MCF 10A (cell line): ENCODE measurements around the gene CFAP65. TPM values are rescaled to one million over a fixed set of nuclear protein-coding genes. Genes with fewer than 3 reads are reported as not detected.
A peak's percentile ranks its signal among the peaks of the same experiment; 100 is the strongest.

Experiments
- BruUV-seq: library from RNA; stranded (reverse); fragments of 400-500 nt; replicated peaks from 2 replicates; lab custom pipeline; 2021; lab: Mats Ljungman, UMichigan
- CTCF ChIA-PET: fragments of 300-600 bp; sonication (Branson Sonifier 250); formaldehyde crosslinking; extraction: SDS; loops from one replicate; lab custom pipeline; 2021; ENCODE audit warnings: antibody characterized with exemption, inconsistent platforms; lab: Yijun Ruan, JAX
- POLR2A ChIA-PET: fragments of 300-600, 350-650 bp; sonication (Branson Sonifier 250); formaldehyde crosslinking; extraction: SDS; loops from one replicate; lab custom pipeline; 2020; ENCODE audit warnings: antibody characterized with exemption, inconsistent platforms; lab: Yijun Ruan, JAX
- DNase-seq: peaks from one replicate; pipeline ENCODE4 v3.0.0-alpha.2; 2018; ENCODE audit not compliant: unreplicated experiment
- H3K27ac Mint-ChIP-seq: one replicate; pipeline ENCODE4 v1.8.0; 2022; ENCODE audit warnings: mild to moderate bottlenecking, low read depth, mixed read lengths; ENCODE audit not compliant: unreplicated experiment
- H3K27me3 Mint-ChIP-seq: one replicate; pipeline ENCODE4 v1.8.0; 2022; ENCODE audit warnings: mixed read lengths; ENCODE audit not compliant: insufficient read depth, unreplicated experiment
- H3K36me3 Mint-ChIP-seq: one replicate; pipeline ENCODE4 v1.8.0; 2022; ENCODE audit warnings: mild to moderate bottlenecking, moderate library complexity, mixed read lengths; ENCODE audit not compliant: insufficient read depth, unreplicated experiment
- H3K4me1 Mint-ChIP-seq: one replicate; pipeline ENCODE4 v1.8.0; 2022; ENCODE audit warnings: mixed read lengths; ENCODE audit not compliant: insufficient read depth, unreplicated experiment
- H3K4me3 Mint-ChIP-seq: one replicate; pipeline ENCODE4 v1.8.0; 2022; ENCODE audit warnings: mild to moderate bottlenecking, moderate library complexity, mixed read lengths; ENCODE audit not compliant: unreplicated experiment
- H3K9me3 Mint-ChIP-seq: one replicate; pipeline ENCODE4 v1.8.0; 2022; ENCODE audit warnings: mixed read lengths; ENCODE audit not compliant: unreplicated experiment
- intact Hi-C: fragments of 100-400 bp; cut with micrococcal nuclease; formaldehyde crosslinking; loops from 2 replicates; pipeline ENCODE4 v1.14.1; 2022
- total RNA-seq: library from RNA; stranded (reverse); gene quantifications from 2 replicates; pipeline ENCODE4 v1.2.3, GENCODE V29; 2022
- TF ChIP-seq, protein P1 (sequence below): fragments of 200-600 bp; IDR thresholded peaks from one replicate; pipeline ENCODE4 v1.8.0; 2022; ENCODE audit warnings: antibody characterized with exemption, mild to moderate bottlenecking; ENCODE audit not compliant: unreplicated experiment

Gene CFAP65
- total RNA-seq, 1 experiment from 2014 or later, result not detected

DNA sequence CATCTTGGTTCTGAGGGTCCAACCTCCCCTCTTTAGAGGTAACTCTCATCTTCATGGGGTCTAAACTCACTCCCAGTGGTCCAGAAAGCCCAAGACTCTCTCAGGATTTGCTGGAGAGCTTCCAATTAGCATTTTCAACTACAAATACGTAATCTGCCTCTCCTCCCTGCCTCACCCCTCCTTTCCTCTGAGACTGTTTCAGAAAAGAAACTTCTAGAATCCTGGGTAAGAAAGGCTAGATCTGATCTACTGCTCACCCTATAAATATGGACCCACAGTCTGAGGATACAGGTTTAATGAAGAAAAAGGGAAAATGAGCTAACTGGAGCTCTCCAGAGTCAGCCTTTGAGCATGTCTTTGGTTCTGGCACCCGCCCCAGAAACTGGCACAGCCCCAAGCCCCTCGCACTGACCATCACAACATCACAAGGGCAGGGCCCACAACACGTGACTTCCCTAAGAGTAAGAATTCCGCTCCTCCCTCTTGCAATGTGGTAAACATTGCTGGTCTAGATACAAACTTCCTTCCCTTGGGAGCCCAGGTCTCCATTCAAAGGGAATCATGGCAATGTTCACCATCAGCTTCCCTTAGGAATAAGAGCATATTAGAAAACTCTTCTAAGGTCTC, 41.1 kb upstream of the CFAP65 start:
- BruUV-seq, result no TSS peak
- POLR2A ChIA-PET, result no interaction called here
- CTCF ChIA-PET, result interaction anchor here (0.6 to 1.6 kb wide), 8 partner anchors 10 to 308 kb away, joined by 3 to 4 read pairs (median 3); no protein-coding TSS in a partner anchor
- no peak overlapping the region for H3K4me3 Mint-ChIP-seq
- H3K27ac Mint-ChIP-seq, result no peak overlapping the region
- peaks cover 5% of the 10 kb centered on the region for H3K36me3 Mint-ChIP-seq
- intact Hi-C loops, result no loop called here
- TF ChIP-seq, protein P1, sequence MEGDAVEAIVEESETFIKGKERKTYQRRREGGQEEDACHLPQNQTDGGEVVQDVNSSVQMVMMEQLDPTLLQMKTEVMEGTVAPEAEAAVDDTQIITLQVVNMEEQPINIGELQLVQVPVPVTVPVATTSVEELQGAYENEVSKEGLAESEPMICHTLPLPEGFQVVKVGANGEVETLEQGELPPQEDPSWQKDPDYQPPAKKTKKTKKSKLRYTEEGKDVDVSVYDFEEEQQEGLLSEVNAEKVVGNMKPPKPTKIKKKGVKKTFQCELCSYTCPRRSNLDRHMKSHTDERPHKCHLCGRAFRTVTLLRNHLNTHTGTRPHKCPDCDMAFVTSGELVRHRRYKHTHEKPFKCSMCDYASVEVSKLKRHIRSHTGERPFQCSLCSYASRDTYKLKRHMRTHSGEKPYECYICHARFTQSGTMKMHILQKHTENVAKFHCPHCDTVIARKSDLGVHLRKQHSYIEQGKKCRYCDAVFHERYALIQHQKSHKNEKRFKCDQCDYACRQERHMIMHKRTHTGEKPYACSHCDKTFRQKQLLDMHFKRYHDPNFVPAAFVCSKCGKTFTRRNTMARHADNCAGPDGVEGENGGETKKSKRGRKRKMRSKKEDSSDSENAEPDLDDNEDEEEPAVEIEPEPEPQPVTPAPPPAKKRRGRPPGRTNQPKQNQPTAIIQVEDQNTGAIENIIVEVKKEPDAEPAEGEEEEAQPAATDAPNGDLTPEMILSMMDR, result no peak
- no peak for DNase-seq
- no peaks in the 10 kb centered on the region for H3K9me3 Mint-ChIP-seq
- H3K4me1 Mint-ChIP-seq, result no peaks in the 10 kb centered on the region
- no peaks in the 10 kb centered on the region for H3K27me3 Mint-ChIP-seq

- no TSS peak for BruUV-seq
- H3K4me3 Mint-ChIP-seq, result no peak overlapping the region
- POLR2A ChIA-PET, result no interaction called here
- H3K9me3 Mint-ChIP-seq, result no peaks in the 10 kb centered on the region
- CTCF ChIA-PET, result interaction anchor here (0.6 to 1.9 kb wide), 7 partner anchors 10 to 307 kb away, joined by 3 to 7 read pairs (median 3); no protein-coding TSS in a partner anchor
- no peak for DNase-seq
- no peak overlapping the region for H3K27ac Mint-ChIP-seq
- no peaks in the 10 kb centered on the region for H3K4me1 Mint-ChIP-seq
- TF ChIP-seq, protein P1, result no peak
- H3K36me3 Mint-ChIP-seq, result no peaks in the 10 kb centered on the region
- H3K27me3 Mint-ChIP-seq, result no peaks in the 10 kb centered on the region
- intact Hi-C loops, result no loop called here
Observed at GRCh38 chr2:219081701-219082331, 40.5 kb upstream of the CFAP65 start.

- H3K27me3 Mint-ChIP-seq, result no peaks in the 10 kb centered on the region
- H3K36me3 Mint-ChIP-seq, result peaks cover 6% of the 10 kb centered on the region
- CTCF ChIA-PET, result interaction anchor here (1.0 to 2.1 kb wide), 6 partner anchors 22 to 101 kb away, joined by 5 to 9 read pairs (median 6); no protein-coding TSS in a partner anchor
Observed at GRCh38 chr2:219081096-219081495, 39.8 kb upstream of the CFAP65 start.

DNA sequence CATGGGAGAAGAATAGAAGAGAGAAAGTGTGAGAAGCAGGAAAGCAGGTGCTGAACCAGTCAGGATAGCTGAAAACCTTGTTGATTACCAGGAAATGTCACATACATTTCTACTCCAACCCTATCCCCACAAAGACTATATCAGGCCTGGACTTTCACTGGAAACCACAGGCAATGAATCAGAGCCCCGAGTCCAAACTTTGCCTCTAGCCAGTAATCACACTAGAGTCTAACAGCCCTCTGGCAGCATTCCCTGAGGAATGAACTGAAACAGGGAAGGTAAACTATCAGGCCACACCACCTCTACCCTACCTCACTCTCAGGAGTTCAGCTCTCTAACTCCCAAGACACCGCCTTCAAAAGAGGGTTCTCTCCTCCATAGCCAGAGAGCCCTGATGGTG, 38.1 kb upstream of the CFAP65 start:
- DNase-seq, result peak; percentile 8
- Mint-ChIP-seq H3K27me3 (no peaks in the 10 kb centered on the region), H3K4me1 (no peaks in the 10 kb centered on the region), H3K27ac (no peak overlapping the region), H3K4me3 (no peak overlapping the region), H3K9me3 (no peaks in the 10 kb centered on the region), H3K36me3 (peaks cover 20% of the 10 kb centered on the region)
- TF ChIP-seq, protein P1, result no peak
- ChIA-PET CTCF (interaction anchor here (0.6 to 2.1 kb wide), 4 partner anchors 15 to 203 kb away, joined by 4 to 9 read pairs (median 4); no protein-coding TSS in a partner anchor), POLR2A (no interaction called here)
- intact Hi-C loops, result loop anchor here (5.0 kb wide), 1 partner anchor 38 kb away; no protein-coding TSS in a partner anchor
- BruUV-seq, result no TSS peak

More at GRCh38 chr2:219081096-219081495, 39.8 kb upstream of the CFAP65 start:
- TF ChIP-seq, protein P1, result no peak
- Mint-ChIP-seq H3K27ac (no peak overlapping the region), H3K4me3 (no peak overlapping the region), H3K9me3 (no peaks in the 10 kb centered on the region), H3K4me1 (no peaks in the 10 kb centered on the region)
- DNase-seq, result no peak
- POLR2A ChIA-PET, result no interaction called here
- intact Hi-C loops, result no loop called here
- BruUV-seq, result no TSS peak
